ENCODE data around the gene ZYX. TPM values are rescaled to one million over a fixed set of nuclear protein-coding genes. Genes with fewer than 3 reads are reported as not detected.

ZYX gene
- polyA plus RNA-seq, 1 donor (not counting 4 experiments of a cell fraction or from before 2014, with no cell fraction given), result 17.6 TPM

DNA sequence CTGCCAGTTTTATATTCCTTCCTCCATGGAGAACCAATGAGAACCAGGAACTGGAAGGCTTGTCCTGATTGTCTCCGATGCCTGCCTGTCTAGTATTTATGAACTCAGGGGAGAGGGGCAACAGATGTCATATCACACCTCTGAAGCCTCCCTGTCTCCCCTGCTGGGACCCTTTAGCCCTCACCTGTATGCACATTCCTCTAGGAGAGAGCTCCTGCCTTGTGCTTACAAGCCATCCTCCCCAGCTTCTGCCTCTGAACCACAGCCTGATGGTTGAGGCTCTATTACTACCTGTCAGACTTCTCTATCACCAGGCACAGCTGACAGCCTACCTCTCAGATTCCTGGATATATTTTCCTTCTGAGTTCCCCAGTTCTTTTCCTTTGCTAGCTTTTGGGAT, 12.8 kb upstream of the ZYX start:
- DNase-seq (ENCODE audit: low read depth, low spot score), result no peak
- no peaks in the 10 kb centered on the region for H4K20me1 ChIP-seq (ENCODE audit: control insufficient read depth, extremely low read depth, insufficient read depth, low read length)
- H3K4me1 ChIP-seq (ENCODE audit: control insufficient read depth, extremely low read depth, insufficient read depth, low read length), result peaks cover 17% of the 10 kb centered on the region
- H3K9me3 ChIP-seq (ENCODE audit: control insufficient read depth, low read depth, low read length), result no peaks in the 10 kb centered on the region
- no peak overlapping the region for H3K4me2 ChIP-seq (ENCODE audit: control insufficient read depth, extremely low read depth, insufficient read depth, low read depth, low read length)
- no peak overlapping the region for H2AFZ ChIP-seq (ENCODE audit: control insufficient read depth, low read length)
- no peak overlapping the region for H3K9ac ChIP-seq (ENCODE audit: control insufficient read depth, extremely low read depth, insufficient read depth, low read length)
- no peak overlapping the region for H3K4me3 ChIP-seq (ENCODE audit: control insufficient read depth in 2 of 3, extremely low read depth in 1 of 3, insufficient read depth in 2 of 3, low read depth in 1 of 3, low read length in 3 of 3)
- H3K79me2 ChIP-seq (ENCODE audit: control insufficient read depth, insufficient read depth, low read length), result no peaks in the 10 kb centered on the region
- no peaks in the 10 kb centered on the region for H3K36me3 ChIP-seq (ENCODE audit: control insufficient read depth in 2 of 2, extremely low read depth in 1 of 2, insufficient read depth in 2 of 2, low read length in 2 of 2)
- no peaks in the 10 kb centered on the region for H3K9me1 ChIP-seq (ENCODE audit: control insufficient read depth, extremely low read depth, insufficient read depth, low read length)
- TF ChIP-seq EZH2 (IDR thresholded peaks at IDR 0.05; ENCODE audit: low read length), result no peak
- TF ChIP-seq, protein P1, sequence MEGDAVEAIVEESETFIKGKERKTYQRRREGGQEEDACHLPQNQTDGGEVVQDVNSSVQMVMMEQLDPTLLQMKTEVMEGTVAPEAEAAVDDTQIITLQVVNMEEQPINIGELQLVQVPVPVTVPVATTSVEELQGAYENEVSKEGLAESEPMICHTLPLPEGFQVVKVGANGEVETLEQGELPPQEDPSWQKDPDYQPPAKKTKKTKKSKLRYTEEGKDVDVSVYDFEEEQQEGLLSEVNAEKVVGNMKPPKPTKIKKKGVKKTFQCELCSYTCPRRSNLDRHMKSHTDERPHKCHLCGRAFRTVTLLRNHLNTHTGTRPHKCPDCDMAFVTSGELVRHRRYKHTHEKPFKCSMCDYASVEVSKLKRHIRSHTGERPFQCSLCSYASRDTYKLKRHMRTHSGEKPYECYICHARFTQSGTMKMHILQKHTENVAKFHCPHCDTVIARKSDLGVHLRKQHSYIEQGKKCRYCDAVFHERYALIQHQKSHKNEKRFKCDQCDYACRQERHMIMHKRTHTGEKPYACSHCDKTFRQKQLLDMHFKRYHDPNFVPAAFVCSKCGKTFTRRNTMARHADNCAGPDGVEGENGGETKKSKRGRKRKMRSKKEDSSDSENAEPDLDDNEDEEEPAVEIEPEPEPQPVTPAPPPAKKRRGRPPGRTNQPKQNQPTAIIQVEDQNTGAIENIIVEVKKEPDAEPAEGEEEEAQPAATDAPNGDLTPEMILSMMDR (optimal IDR thresholded peaks at IDR 0.05 in 1 of 3, IDR thresholded peaks at IDR 0.05 in 1 of 3, conservative IDR thresholded peaks at IDR 0.05 in 1 of 3; ENCODE audit: extremely low read depth in 1 of 3, insufficient read depth in 2 of 3, low read length in 3 of 3), result no peak
- dilution Hi-C loops (cut with MboI; ENCODE audit: extremely low pct_ligation_motif_present, low sequenced_read_pairs), result no loop called here
- H3K27ac ChIP-seq (ENCODE audit: control insufficient read depth, insufficient read depth, low read length), result no peak overlapping the region
- peaks cover 18% of the 10 kb centered on the region for H3K27me3 ChIP-seq (ENCODE audit: control insufficient read depth, extremely low read depth, insufficient read depth, low read length)
- no peak for FAIRE-seq

DNA sequence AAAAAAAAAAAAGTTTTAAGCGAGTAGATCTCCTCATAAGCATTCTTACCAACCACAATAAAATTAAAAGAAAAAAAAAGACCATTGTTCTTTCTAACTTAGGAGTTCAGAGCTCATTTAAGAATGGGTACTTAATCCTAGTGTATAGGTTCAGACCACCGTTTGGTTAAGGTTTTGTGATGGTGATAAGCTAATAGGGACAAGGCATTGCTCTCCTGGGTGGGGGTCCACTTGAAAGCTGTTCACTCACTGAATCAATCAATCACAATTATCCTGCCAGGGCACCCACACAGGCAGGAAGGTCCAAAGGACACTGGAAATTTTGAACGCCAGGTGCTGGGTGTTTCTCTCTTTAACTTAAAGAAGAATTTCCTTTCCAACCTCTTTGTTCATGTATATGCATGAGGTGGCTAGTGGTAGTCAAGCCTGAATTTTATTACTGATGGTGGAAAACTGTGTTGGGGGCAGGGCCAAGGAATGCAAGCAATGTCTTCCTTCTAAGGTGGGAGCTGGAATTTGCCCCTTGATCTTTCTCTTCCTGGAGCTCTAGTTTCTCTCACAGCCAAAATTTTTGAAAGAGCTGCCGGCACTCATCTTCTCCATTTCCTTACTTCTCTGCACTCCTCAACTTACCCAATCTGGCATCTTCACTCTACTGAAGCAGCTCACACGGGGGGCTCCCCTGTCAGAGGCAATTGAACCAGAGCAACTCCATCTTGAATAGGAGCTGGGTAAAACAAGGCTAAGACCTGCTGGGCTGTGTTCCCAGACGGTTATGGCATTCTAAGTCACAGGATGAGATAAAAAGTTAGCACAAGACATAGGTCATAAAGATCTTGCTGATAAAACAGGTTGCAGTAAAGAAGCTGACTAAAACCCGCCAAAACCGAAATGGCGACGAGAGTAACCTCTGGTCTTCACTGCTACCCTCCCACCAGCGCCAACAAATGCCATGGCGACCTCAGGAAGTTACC, 11.2 kb upstream of the ZYX start:
- no peaks in the 10 kb centered on the region for H4K20me1 ChIP-seq (ENCODE audit: control insufficient read depth, extremely low read depth, insufficient read depth, low read length)
- no peaks in the 10 kb centered on the region for H3K9me3 ChIP-seq (ENCODE audit: control insufficient read depth, low read depth, low read length)
- no peak overlapping the region for H3K27ac ChIP-seq (ENCODE audit: control insufficient read depth, insufficient read depth, low read length)
- H2AFZ ChIP-seq (ENCODE audit: control insufficient read depth, low read length), result no peak overlapping the region
- peaks cover 23% of the 10 kb centered on the region for H3K4me1 ChIP-seq (ENCODE audit: control insufficient read depth, extremely low read depth, insufficient read depth, low read length)
- H3K9me1 ChIP-seq (ENCODE audit: control insufficient read depth, extremely low read depth, insufficient read depth, low read length), result no peaks in the 10 kb centered on the region
- H3K79me2 ChIP-seq (ENCODE audit: control insufficient read depth, insufficient read depth, low read length), result no peaks in the 10 kb centered on the region
- H3K4me3 ChIP-seq (ENCODE audit: control insufficient read depth in 2 of 3, extremely low read depth in 1 of 3, insufficient read depth in 2 of 3, low read depth in 1 of 3, low read length in 3 of 3), result no peak overlapping the region
- no peak for TF ChIP-seq EZH2 (IDR thresholded peaks at IDR 0.05; ENCODE audit: low read length)
- TF ChIP-seq, protein P1 (optimal IDR thresholded peaks at IDR 0.05 in 1 of 3, IDR thresholded peaks at IDR 0.05 in 1 of 3, conservative IDR thresholded peaks at IDR 0.05 in 1 of 3; ENCODE audit: extremely low read depth in 1 of 3, insufficient read depth in 2 of 3, low read length in 3 of 3), result no peak
- dilution Hi-C loops (cut with MboI; ENCODE audit: extremely low pct_ligation_motif_present, low sequenced_read_pairs), result no loop called here
- FAIRE-seq, result no peak
- no peak overlapping the region for H3K9ac ChIP-seq (ENCODE audit: control insufficient read depth, extremely low read depth, insufficient read depth, low read length)
- no peaks in the 10 kb centered on the region for H3K36me3 ChIP-seq (ENCODE audit: control insufficient read depth in 2 of 2, extremely low read depth in 1 of 2, insufficient read depth in 2 of 2, low read length in 2 of 2)
- DNase-seq (ENCODE audit: low read depth, low spot score), result no peak
- H3K27me3 ChIP-seq (ENCODE audit: control insufficient read depth, extremely low read depth, insufficient read depth, low read length), result peaks cover 2% of the 10 kb centered on the region
- H3K4me2 ChIP-seq (ENCODE audit: control insufficient read depth, extremely low read depth, insufficient read depth, low read depth, low read length), result no peak overlapping the region
